Gastroesophageal sphincter (tissue), 3 donors: ENCODE results near the gene CERK.

Source experiments
- EP300 ChIP-seq: sonication (generic); formaldehyde crosslinking; IDR thresholded peaks from one replicate; pipeline ENCODE4 v1.6.1; 2017; ENCODE audit warnings: antibody characterized with exemption, mild to moderate bottlenecking
- POLR2A ChIP-seq, 2 donors: fragments of 450-650 bp; IDR thresholded peaks; one replicate each; pipeline ENCODE4 v1.6.1; 2017; ENCODE audit warnings: antibody characterized with exemption in 2 of 2, mild to moderate bottlenecking in 2 of 2, moderate library complexity in 1 of 2
- TF ChIP-seq, protein P1 (sequence below), 4 experiments: fragments of 200-600 bp in 2 of 4; fragments of 450-650 bp in 2 of 4; sonication (generic) in 1 of 4; IDR thresholded peaks; one replicate each; pipeline ENCODE4 v1.5.1; 2017 to 2019; ENCODE audit warnings: antibody characterized with exemption in 4 of 4, mild to moderate bottlenecking in 2 of 4, moderate library complexity in 2 of 4

DNA sequence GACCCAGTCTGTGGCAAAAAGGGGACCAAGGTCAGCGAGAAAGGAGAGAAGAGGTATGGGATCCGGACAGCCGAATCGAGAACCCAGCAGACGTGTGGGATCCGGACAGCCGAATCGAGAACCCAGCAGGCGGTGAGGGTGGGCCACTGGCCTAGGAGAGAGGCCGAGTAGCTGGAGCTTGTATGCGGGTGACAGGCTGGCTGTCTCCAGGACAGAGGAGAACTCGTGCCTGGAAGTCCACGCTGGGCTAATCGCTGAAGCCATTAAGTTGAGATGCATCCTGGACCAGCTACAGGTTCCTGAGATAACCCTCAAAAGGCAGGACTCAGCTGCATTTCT is 6.0 kb downstream of the CERK start:
- TF ChIP-seq, protein P1, sequence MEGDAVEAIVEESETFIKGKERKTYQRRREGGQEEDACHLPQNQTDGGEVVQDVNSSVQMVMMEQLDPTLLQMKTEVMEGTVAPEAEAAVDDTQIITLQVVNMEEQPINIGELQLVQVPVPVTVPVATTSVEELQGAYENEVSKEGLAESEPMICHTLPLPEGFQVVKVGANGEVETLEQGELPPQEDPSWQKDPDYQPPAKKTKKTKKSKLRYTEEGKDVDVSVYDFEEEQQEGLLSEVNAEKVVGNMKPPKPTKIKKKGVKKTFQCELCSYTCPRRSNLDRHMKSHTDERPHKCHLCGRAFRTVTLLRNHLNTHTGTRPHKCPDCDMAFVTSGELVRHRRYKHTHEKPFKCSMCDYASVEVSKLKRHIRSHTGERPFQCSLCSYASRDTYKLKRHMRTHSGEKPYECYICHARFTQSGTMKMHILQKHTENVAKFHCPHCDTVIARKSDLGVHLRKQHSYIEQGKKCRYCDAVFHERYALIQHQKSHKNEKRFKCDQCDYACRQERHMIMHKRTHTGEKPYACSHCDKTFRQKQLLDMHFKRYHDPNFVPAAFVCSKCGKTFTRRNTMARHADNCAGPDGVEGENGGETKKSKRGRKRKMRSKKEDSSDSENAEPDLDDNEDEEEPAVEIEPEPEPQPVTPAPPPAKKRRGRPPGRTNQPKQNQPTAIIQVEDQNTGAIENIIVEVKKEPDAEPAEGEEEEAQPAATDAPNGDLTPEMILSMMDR (IDR thresholded peaks at IDR 0.05): no peak
- TF ChIP-seq EP300 (no peak), POLR2A (IDR thresholded peaks at IDR 0.05) (no peak)
